HepG2 (cell line): ENCODE results near the gene RAD23A. TPM values are rescaled to one million over a fixed set of nuclear protein-coding genes. Genes with fewer than 3 reads are reported as not detected.

Source experiments
- ARHGAP35 ChIP-seq: sonication (generic); formaldehyde crosslinking; IDR thresholded peaks from 2 replicates; pipeline ENCODE4 v1.9.0; 2022; ENCODE audit warnings: mild to moderate bottlenecking, inconsistent platforms, moderate library complexity, missing genetic modification reagents, borderline replicate concordance
- ARID2 ChIP-seq: sonication (generic); formaldehyde crosslinking; IDR thresholded peaks from 2 replicates; pipeline ENCODE4 v1.8.1; 2022; ENCODE audit warnings: mild to moderate bottlenecking, missing genetic modification reagents, borderline replicate concordance
- CBX2 ChIP-seq, 2 experiments: fragments of 200-600 bp in 1 of 2; sonication (generic); formaldehyde crosslinking in 1 of 2; IDR thresholded peaks; 2 replicates each; pipeline versions ENCODE4 v1.7.0 to v1.8.1; 2018 to 2022; ENCODE audit warnings: low read depth in 2 of 2, low read length in 1 of 2, mild to moderate bottlenecking in 1 of 2, missing genetic modification reagents in 1 of 2
- EHMT2 ChIP-seq: fragments of 200-600 bp; sonication (generic); IDR thresholded peaks from 2 replicates; pipeline ENCODE4 v1.7.0; 2017; ENCODE audit warnings: antibody characterized with exemption, low read depth, low read length, borderline replicate concordance
- GABPA ChIP-seq, 2 experiments: IDR thresholded peaks; 2 replicates each; pipeline ENCODE4 v1.6.1; 2011 to 2016; ENCODE audit warnings: low read depth in 2 of 2, low read length in 1 of 2, missing biosample characterization in 1 of 2, missing genetic modification characterization in 1 of 2
- KLF9 ChIP-seq: IDR thresholded peaks from 2 replicates; pipeline ENCODE4 v1.6.1; 2016; ENCODE audit warnings: low read depth
- MAZ ChIP-seq, 2 experiments: sonication (generic) in 1 of 2; formaldehyde crosslinking in 1 of 2; IDR thresholded peaks; 2 replicates each; pipeline versions ENCODE4 v1.5.0 to v1.6.1; 2012 to 2020; ENCODE audit warnings: low read depth in 2 of 2, mild to moderate bottlenecking in 2 of 2, borderline replicate concordance in 1 of 2, improper control_type of control experiment in 1 of 2, low read length in 1 of 2, missing genetic modification reagents in 1 of 2, moderate library complexity in 1 of 2
- MED8 ChIP-seq: sonication (generic); formaldehyde crosslinking; IDR thresholded peaks from 2 replicates; pipeline ENCODE4 v1.8.1; 2023; ENCODE audit warnings: mild to moderate bottlenecking, missing genetic modification reagents; ENCODE audit not compliant: insufficient replicate concordance
- MLLT10 ChIP-seq: sonication (generic); formaldehyde crosslinking; IDR thresholded peaks from 2 replicates; pipeline ENCODE4 v1.4.0; 2020; ENCODE audit warnings: missing genetic modification reagents
- MTA3 ChIP-seq: sonication (generic); formaldehyde crosslinking; IDR thresholded peaks from 2 replicates; pipeline ENCODE4 v1.4.0; 2020; ENCODE audit warnings: missing genetic modification reagents
- NCOR1 ChIP-seq: fragments of 200-600 bp; sonication (generic); IDR thresholded peaks from 2 replicates; pipeline ENCODE4 v1.7.0; 2017; ENCODE audit warnings: antibody characterized with exemption, low read length, borderline replicate concordance
- PRPF4 ChIP-seq: fragments of 200-400 bp; formaldehyde crosslinking; IDR thresholded peaks from 2 replicates; pipeline ENCODE4 v1.6.1; 2016; ENCODE audit warnings: low read length, low read depth; ENCODE audit not compliant: poor library complexity, severe bottlenecking
- RAD51 ChIP-seq: fragments of 450-650 bp; IDR thresholded peaks from 2 replicates; pipeline ENCODE4 v1.6.1; 2016; ENCODE audit warnings: borderline replicate concordance
- RARA ChIP-seq: IDR thresholded peaks from 2 replicates; pipeline ENCODE4 v1.6.1; 2016; ENCODE audit warnings: missing genetic modification reagents, missing compliant biosample characterization
- SRSF9 ChIP-seq: fragments of 200-400 bp; formaldehyde crosslinking; IDR thresholded peaks from 2 replicates; pipeline ENCODE4 v1.6.1; 2018; ENCODE audit warnings: borderline replicate concordance, mild to moderate bottlenecking, low read depth, low read length; ENCODE audit not compliant: insufficient read depth, poor library complexity, severe bottlenecking
- ZFYVE20 ChIP-seq: sonication (generic); formaldehyde crosslinking; IDR thresholded peaks from 2 replicates; pipeline ENCODE4 v1.8.0; 2023; ENCODE audit warnings: low read depth, mild to moderate bottlenecking, moderate library complexity, missing genetic modification reagents, borderline replicate concordance
- ZNF224 ChIP-seq: sonication (generic); formaldehyde crosslinking; IDR thresholded peaks from 2 replicates; pipeline ENCODE4 v1.5.0; 2020; ENCODE audit warnings: mild to moderate bottlenecking, missing genetic modification reagents
- ZNF263 ChIP-seq: sonication (generic); formaldehyde crosslinking; IDR thresholded peaks from 2 replicates; pipeline ENCODE4 v1.4.0; 2020; ENCODE audit warnings: missing genetic modification reagents
- ZNF33B ChIP-seq: sonication (generic); formaldehyde crosslinking; IDR thresholded peaks from 2 replicates; pipeline ENCODE4 v1.5.1; 2020; ENCODE audit warnings: mild to moderate bottlenecking, missing genetic modification reagents
- ZNF496 ChIP-seq: sonication (generic); formaldehyde crosslinking; IDR thresholded peaks from 2 replicates; pipeline ENCODE4 v1.8.1; 2023; ENCODE audit warnings: mild to moderate bottlenecking, moderate library complexity, missing genetic modification reagents; ENCODE audit not compliant: insufficient replicate concordance
- ZNF556 ChIP-seq: sonication (generic); formaldehyde crosslinking; IDR thresholded peaks from 2 replicates; pipeline ENCODE4 v1.4.0; 2020; ENCODE audit warnings: mild to moderate bottlenecking, missing genetic modification reagents, borderline replicate concordance
- ZNF598 ChIP-seq: sonication (generic); formaldehyde crosslinking; IDR thresholded peaks from 2 replicates; pipeline ENCODE4 v1.5.1; 2020; ENCODE audit warnings: mild to moderate bottlenecking, missing genetic modification reagents, borderline replicate concordance
- ZNF672 ChIP-seq: sonication (generic); formaldehyde crosslinking; IDR thresholded peaks from 2 replicates; pipeline ENCODE4 v1.8.1; 2022; ENCODE audit warnings: missing genetic modification reagents
- ZNF773 ChIP-seq: sonication (generic); formaldehyde crosslinking; IDR thresholded peaks from 2 replicates; pipeline ENCODE4 v1.4.0; 2020; ENCODE audit warnings: missing genetic modification reagents, borderline replicate concordance
- polyA plus RNA-seq, 8 experiments: library from polyadenylated mRNA; depleted of rRNA in 3 of 8; stranded (reverse) in 7 of 8; unstranded in 1 of 8; fragments of >200 nt; fragmentation: Illumina TruSeq in 4 of 8; extraction: Trizol in 4 of 8; gene quantifications; 2 replicates each; pipeline versions ENCODE4 v1.2.1 to v1.2.3, GENCODE V29; 2011 to 2016; ENCODE audit warnings: low read depth in 4 of 8, missing spikeins in 1 of 8, mixed read lengths in 1 of 8; ENCODE audit not compliant: insufficient read depth in 1 of 8
- total RNA-seq, 5 experiments: library from RNA; depleted of rRNA; stranded (reverse); fragments of >200 nt; fragmentation: Illumina TruSeq; extraction: Trizol; gene quantifications; 2 replicates each; pipeline ENCODE4 v1.2.3, GENCODE V29; 2016; ENCODE audit warnings: low read depth in 1 of 5
- TF ChIP-seq, protein P1 (sequence below): IDR thresholded peaks from 2 replicates; pipeline ENCODE4 v1.6.1; 2016; ENCODE audit warnings: missing genetic modification reagents, missing compliant biosample characterization
- TF ChIP-seq, protein P2 (sequence below): sonication (generic); formaldehyde crosslinking; IDR thresholded peaks from 2 replicates; pipeline ENCODE4 v1.4.0; 2020; ENCODE audit warnings: missing genetic modification reagents, borderline replicate concordance
- TF ChIP-seq, protein P3 (sequence below): sonication (generic); formaldehyde crosslinking; IDR thresholded peaks from 2 replicates; pipeline ENCODE4 v1.4.0; 2020; ENCODE audit warnings: mild to moderate bottlenecking, missing genetic modification reagents

RAD23A gene
- total and polyA plus RNA-seq, 2 of the 13 experiments (the other 11 are each of a cell fraction or from before 2014, with no cell fraction given) = 42.5 to 54.2 TPM

DNA sequence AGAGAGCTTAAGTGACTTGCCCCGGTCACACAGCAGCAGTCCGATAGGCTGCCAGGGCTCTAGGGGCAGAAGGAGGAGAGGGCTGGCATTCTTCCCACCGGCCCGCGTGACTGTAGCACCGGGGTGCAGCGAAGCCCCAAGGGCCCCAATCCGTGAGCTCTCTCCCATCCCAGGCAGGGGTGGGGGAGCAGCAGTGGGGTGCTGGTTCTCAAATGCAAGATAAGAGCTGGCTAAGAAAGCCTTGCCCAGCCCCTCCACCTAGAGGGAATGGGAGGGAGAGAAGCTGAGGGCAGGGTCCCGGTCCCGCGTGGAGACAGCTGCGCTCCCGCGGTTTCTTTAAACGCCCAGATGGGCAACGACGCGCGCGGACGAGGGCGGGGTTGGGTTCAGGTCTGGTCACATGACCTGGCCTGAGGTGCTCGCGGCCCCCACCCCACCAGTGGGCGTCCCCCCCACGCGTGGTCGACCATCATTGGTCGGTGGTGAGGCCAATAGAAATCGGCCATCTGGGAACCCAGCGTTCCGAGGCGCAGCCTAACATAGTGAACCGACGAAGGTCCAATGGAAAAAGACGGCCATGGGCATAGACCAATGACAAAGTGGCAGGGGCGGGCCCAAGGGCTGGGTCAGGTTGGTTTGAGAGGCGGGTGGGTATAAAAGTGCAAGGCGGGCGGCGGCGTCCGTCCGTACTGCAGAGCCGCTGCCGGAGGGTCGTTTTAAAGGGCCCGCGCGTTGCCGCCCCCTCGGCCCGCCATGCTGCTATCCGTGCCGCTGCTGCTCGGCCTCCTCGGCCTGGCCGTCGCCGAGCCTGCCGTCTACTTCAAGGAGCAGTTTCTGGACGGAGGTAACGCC is 7.5 kb upstream of the RAD23A start, which contains the start of gene CALR (continued):
- TF ChIP-seq NCOR1 (no peak), SRSF9 (no peak), PRPF4 (no peak), ARID2 (CRISPR knock-in tag) (0 out of 2 replicates have a peak, but pooled peaks have one; percentile 56), ZNF263 (CRISPR knock-in tag) (peak; percentile 18; the same call in 1 of the 2 replicates), ZNF773 (no peak), ARHGAP35 (CRISPR knock-in tag) (no peak), ZNF672 (no peak), RARA (0 out of 2 replicates have a peak, but pooled peaks have one; percentile 5), CBX2 (IDR thresholded peaks at IDR 0.05; ENCODE audit: low read depth, low read length) (no peak), CBX2 (CRISPR knock-in tag; IDR thresholded peaks at IDR 0.05; ENCODE audit: low read depth) (no peak), ZNF556 (CRISPR knock-in tag) (no peak), GABPA (IDR thresholded peaks at IDR 0.05; ENCODE audit: low read depth, low read length) (no peak), GABPA (CRISPR knock-in tag; IDR thresholded peaks at IDR 0.05; ENCODE audit: low read depth) (peak; percentile 69), KLF9 (CRISPR knock-in tag) (no peak), MAZ (IDR thresholded peaks at IDR 0.05; ENCODE audit: borderline replicate concordance, low read depth, low read length) (peak; percentile 99), MAZ (CRISPR knock-in tag; IDR thresholded peaks at IDR 0.05; ENCODE audit: low read depth) (peak; percentile 97), MLLT10 (CRISPR knock-in tag) (no peak), RAD51 (peak; percentile 94), ZNF496 (CRISPR knock-in tag) (no peak), ZNF33B (CRISPR knock-in tag) (peak; percentile 20; the same call in 1 of the 2 replicates), MED8 (no peak), EHMT2 (no peak), ZFYVE20 (CRISPR knock-in tag) (no peak), ZNF598 (CRISPR knock-in tag) (0 out of 2 replicates have a peak, but pooled peaks have one; percentile 21), ZNF224 (no peak), MTA3 (CRISPR knock-in tag) (no peak)
- TF ChIP-seq, protein P1, sequence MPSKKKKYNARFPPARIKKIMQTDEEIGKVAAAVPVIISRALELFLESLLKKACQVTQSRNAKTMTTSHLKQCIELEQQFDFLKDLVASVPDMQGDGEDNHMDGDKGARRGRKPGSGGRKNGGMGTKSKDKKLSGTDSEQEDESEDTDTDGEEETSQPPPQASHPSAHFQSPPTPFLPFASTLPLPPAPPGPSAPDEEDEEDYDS (CRISPR knock-in tag) = peak; percentile 93
- TF ChIP-seq, protein P2, sequence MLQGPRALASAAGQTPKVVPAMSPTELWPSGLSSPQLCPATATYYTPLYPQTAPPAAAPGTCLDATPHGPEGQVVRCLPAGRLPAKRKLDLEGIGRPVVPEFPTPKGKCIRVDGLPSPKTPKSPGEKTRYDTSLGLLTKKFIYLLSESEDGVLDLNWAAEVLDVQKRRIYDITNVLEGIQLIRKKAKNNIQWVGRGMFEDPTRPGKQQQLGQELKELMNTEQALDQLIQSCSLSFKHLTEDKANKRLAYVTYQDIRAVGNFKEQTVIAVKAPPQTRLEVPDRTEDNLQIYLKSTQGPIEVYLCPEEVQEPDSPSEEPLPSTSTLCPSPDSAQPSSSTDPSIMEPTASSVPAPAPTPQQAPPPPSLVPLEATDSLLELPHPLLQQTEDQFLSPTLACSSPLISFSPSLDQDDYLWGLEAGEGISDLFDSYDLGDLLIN (CRISPR knock-in tag) = no peak
- TF ChIP-seq, protein P3, sequence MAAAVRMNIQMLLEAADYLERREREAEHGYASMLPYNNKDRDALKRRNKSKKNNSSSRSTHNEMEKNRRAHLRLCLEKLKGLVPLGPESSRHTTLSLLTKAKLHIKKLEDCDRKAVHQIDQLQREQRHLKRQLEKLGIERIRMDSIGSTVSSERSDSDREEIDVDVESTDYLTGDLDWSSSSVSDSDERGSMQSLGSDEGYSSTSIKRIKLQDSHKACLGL (CRISPR knock-in tag) = no peak
